IPS DF 4.7 (cell line): Measurements from ENCODE around the gene ADGRD1.
"Not testable (repeated sequence)": the region's sequence is repeated elsewhere in the genome, so short reads cannot be mapped to it uniquely, and the experiment has no call there.

Source experiments
- DNase-seq: peaks from one replicate; pipeline ENCODE4 v3.0.0-alpha.2; 2013; ENCODE audit warnings: low spot score; ENCODE audit errors: extremely low read depth

The ADGRD1 gene

DNA sequence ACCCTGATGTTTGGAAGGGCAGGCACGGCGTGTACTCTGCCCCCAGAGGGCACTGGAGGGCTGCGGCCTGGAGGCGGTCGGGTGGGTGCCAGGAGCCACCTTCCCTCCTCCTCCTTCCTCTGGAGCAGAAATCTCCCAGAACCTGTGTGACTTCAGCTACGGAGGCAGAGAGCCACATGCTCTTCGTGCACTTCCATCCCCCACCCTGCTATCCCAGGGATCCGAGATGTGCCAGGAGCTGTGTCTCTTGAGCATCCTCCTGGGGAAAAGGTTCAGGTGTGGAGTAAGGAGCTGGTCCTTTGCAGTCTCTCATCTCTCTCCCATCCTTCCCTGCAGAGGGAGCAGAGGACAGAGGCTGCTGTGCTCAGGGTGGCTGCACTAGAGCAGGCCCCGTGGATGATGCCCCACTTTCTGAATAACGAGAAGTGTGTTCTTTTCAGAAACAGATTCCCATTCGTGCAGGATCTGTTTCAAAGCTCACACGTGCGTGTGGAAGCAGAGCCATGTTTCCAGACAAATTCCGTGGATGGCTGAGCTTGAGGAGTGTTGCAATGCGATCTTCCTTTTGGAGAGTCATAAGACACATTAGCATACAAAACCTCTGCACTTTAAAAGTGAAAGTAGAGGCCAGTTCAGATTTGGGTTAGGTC lies 162.9 kb downstream of the ADGRD1 start:
- DNase-seq = no peak

DNA sequence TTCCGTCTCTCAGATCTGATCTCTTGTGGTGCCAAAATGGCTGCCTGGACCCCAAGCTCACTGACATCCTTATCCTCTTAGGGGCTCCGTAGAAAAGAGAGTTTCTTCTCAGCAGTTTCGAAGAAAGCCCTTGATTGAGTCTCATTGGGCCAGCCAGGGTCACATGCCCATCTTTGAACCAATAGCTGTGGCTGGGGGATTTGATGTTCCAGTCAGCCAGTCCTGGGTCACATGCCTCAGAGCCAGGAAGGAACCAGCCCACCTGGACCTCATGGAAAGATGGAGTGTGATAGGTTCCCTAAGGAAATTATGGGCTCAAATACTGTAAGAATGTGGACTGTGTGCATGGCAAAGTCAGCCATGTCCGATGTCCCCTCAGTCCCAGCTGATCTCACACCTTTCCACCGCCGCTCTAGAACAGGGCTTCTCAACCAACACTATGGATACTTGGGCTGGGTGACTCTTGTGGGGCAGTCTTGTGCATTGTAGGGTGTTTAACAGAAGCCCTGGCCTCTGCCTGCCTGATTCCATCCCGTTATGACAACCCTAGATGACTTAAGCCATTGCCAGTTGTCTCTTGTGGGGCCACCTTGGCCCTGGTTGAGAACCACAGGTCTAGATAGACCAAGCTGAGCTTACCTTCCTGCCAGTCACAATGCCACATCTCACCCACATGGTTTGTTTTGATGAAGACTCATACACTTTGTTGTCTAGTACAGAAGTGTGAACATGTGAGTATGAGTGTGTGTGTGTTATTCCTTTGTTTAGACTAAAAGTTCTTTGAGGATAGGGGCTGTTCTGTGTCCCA lies 163.9 kb downstream of the ADGRD1 start:
- no peak for DNase-seq

DNA sequence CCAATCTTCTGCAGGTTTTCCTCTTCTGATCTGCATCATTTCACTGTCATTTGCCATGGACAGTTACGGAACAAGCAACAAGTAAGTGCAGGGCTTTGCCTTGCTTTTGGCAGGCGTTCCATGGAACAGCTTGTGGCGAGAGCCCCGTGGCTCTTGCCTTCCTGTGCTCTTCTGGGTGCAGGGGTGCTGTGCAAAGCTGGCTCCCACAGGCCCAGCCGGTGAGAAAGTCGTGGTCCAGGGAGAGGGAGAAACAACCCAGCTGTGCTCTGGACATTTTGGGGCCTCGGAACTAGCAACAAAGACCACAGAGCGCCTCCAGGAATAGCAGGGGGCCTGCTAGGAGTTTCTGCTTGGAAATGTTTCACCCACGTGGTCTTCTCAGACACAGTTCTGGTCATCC lies 164.7 kb downstream of the ADGRD1 start:
- no peak for DNase-seq

DNA sequence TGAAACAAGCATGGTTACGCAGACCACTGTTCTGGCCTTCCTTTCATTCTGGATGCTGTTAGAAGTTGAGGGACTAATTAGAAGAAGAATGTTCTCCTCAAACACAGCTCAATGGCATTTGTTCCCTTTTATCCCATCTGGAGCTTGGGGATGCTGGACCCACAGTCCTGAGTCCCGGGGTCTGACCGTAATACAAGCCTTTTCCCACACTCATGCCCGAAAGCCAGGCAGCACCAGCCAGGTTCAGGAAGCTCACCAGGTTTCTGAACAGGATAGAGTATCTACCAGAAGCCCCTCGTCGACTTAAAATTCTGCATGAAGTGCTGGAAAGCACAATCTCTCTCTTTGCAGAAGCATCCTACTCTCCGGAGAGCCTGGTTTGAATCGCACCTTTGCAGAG lies 165.6 kb downstream of the ADGRD1 start:
- DNase-seq = not testable (repeated sequence)

DNA sequence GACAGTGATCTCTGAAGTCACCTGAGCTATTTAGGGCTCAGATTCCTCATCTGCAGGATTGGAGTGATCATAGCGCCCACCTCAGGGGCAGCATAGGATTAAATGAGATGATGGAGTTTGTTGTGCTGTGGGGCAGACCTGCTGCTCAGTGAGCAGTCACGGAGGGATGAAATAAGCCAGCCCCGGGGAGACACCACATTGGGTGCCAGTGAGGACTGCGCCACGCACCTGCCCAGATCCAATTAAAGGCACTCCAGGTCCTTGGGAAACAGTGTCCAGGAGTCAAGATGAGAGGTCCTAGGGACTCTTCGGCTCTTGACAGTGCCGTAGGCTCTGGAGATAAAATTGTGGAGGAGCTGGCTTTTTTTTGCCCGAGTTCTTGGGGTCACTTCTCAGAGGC lies 166.2 kb downstream of the ADGRD1 start:
- no peak for DNase-seq

DNA sequence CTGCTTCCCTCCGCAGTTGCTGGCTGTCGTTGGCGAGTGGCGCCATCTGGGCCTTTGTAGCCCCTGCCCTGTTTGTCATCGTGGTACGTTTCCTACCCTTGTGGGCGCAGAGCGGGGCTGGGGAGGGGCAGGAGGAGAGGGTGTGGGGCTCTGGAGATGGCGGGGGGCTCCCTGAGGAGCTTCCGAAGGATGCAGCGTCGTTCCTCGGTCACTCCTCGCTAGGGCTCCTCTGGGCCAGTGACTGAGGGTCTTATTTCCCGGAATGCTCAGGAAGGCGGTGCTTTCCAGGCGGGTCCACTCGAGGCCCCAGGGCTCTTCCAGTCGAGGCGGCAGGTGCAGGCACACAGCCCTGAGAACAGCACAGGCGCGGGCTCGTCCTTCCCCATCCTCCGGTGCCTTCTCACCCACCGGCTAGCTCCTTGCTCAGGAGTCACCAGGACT lies 167.1 kb downstream of the ADGRD1 start:
- DNase-seq = no peak

DNA sequence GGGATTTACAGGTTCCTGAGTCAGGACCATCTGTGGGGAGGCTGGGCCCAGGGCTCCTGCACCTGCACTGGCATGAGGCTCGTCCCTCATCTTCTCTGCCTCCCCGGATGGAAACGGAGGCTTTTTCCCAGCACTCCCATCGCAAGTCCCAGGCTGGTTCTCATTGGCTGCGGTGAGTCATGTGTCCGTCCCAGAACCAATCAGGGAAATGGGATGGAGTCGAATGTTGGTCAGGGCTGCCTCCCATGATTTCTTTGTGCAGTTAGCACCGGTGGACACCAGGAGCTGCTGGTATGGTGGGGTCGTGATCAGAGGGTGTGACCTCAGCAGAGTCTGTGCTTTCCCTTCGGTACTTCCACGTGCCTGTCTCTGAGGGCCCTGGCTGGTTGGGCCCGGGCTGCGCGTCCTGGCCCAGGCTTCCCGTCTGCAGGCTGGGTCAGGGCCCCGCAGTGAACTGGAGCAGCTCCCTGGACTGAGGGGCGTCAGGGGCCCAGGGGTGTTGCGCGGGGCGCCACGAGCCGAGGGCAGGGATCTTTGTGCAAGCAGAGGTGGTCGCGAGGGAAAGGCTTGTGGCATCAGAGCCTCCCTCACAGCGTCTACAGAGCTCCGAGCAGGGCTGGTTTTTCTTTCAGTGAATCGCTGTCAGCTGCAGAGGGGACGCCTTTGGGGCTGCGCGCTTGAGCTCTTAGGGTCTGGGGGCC lies 168.1 kb downstream of the ADGRD1 start:
- no peak for DNase-seq

DNA sequence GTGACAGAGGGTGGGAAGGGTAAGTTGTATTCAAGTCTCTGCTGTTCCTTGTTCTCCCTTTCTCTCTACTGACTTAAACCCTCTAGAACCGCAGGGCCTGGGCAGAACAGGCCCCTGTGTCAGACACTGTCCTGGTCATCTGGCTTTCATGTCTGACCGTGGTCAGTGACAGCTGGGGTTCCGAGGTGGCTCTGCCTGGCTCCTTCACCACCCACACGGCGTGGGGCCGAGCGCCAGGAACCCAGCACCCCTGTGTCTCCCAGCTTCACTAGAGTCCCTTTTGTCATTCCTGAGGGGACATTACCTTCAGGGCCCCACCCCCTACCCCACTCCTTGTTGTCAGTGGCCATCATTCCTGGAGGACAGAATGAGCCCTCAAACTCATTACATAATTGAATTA lies 168.9 kb downstream of the ADGRD1 start:
- no peak for DNase-seq

DNA sequence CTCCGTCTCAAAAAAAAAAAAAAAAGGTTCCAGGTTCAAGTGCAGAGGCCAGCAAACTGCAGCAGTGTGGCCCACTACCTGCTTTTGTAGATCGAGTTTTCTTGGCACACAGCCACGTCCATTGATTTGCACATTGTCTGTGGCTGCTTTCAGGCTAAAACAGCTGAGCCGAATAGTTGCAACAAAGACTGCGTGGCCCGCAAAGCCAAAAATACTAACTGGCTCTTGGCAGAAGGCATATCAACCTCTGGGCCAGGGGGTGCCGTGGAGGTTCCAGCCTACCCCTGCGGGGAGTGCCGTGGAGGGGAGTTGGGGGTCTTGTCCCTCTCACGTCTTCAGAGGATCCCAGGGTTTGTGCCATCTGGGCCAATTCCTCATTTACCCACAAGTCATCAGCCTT lies 170.1 kb downstream of the ADGRD1 start:
- no peak for DNase-seq

DNA sequence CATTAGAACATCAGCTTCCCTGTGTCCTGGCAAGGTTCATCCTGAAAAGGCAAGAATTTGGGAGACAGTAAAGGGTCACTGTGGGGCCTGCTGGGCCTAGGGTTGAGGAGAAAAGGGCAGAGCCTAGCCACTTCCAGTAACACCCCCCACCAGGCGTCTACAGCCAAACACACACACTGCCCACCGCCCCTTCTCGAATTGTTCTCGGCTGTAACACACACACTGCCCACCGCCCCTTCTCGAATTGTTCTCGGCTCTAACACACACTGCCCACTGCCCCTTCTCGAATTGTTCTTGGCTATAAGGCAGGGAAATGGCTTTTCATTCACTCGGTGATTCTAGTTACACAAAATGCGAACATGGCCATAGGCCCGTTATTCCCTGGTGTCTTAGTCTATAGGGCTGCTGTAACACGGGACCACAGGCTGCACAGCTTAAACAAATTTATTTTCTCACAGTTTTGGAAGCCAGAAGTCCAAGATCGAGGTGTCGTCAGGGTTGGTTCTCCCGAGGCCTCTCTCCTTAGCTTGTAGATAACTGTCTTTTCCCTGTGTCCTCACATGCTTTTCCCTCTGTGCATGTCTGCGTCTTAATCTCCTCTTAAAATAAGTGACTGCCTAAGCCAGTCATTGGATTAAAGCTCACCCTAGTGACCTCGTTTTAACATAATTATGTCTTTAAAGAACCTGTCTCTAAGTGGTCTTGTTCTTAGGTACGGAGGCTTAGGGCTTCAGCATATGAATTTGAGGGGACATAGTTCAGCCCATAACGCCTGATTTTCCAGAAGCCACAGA lies 171.0 kb downstream of the ADGRD1 start:
- DNase-seq = no peak

DNA sequence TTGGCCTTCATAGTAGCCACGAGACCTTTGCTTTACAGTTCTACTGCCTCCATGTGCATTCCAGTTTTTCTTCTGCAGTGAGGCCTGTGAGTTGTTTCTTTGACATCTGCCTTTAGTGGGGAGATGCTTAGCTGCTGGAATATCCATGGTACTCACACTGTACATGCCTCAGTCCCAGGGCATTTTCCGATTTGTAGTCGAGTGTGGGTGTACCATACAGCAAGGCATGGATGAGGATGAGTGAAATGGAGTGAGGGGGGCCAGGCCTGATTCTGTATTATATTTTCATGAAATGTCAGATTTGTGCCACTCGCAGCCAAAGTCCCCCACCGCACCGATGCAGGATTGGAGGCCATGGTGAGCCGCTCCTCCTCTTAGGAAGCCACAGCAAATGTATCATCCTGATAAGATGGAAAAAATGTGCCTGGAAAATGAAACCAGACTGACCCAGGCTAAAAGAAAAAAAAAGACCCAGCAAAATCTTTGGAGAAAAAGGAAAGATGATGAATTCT lies 173.0 kb downstream of the ADGRD1 start:
- DNase-seq = no peak

DNA sequence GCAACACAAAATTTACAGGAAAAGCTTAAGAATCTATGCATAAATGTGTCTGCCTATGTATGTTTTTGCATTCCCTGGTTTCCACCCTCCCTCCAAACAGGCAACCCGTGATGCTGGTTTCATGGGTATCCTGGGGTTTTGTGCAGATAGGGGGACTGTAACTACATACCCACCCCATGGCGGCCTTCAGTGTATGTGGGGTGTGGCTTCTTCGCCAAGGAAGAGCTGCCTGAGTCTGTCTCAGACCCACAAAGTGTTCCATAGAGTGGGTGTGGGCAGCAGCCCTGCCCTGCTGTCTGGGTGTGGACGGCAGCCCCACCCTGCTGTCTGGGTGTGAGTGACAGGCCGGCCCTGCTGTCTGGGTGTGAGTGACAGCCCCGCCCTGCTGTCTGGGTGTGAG lies 174.8 kb downstream of the ADGRD1 start:
- no peak for DNase-seq

DNA sequence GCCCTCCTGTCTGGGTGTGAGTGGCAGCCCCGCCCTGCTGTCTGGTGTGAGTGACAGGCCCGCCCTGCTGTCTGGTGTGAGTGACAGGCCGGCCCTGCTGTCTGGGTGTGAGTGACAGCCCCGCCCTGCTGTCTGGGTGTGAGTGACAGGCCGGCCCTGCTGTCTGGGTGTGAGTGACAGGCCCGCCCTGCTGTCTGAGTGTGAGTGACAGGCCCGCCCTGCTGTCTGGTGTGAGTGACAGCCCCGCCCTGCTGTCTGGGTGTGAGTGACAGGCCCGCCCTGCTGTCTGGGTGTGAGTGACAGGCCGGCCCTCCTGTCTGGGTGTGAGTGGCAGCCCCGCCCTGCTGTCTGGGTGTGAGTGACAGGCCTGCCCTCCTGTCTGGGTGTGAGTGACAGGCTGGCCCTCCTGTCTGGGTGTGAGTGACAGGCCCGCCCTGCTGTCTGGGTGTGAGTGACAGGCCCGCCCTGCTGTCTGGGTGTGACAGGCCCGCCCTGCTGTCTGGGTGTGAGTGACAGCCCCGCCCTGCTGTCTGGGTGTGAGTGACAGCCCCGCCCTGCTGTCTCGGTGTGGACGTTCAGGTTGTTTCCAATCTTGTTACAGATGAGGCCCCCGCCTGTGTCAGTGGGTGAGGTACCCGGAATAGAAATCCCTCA lies 175.4 kb downstream of the ADGRD1 start:
- not testable (repeated sequence) for DNase-seq

DNA sequence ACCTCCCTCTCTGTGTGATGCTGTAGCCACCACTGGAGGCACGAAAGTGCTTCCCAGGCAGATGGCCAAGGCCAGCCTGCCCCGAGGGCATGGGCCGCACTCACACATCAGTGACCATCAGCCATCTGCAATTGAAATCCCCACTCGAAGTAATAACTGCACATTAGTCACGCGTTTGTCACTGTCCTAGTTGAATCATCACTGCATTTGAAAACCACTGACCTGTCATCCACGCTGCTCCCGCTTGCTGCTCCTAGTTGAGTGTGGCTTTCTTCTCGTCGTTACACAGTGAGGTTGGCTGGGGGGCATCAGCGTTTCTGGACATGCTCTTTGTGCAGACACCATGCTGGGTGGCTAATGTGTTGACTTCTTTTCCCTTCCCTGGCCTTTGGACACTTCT lies 176.1 kb downstream of the ADGRD1 start:
- no peak for DNase-seq

DNA sequence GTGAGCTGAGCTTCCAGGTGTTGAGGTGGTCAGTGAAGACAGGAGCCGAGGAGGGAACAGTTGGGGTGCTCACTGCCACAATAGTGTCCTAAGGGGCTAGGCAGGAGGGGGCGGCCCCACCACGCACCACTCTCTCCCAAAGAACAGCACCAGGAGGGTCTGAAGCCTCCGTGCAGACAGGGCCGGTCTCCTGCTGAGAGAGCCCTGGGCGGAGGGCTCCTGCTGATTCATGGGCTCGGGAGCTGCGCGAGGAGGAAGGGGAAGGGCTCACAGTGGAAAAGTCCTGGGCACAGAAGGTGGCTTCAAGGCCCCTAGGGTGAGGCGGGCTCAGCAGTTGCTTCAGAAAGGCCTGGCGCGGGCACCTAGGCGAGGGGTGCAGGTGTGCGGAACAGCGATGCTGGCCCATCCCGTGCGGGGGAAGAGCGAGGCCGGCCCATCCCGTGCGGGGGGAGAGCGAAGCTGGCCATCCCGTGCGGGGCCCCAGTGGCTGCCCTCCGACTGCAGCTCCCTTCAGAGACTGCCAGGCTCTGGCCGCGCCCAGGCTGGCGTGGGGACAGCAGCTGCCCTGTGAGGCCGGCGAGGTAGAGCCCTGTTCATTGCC lies 176.7 kb downstream of the ADGRD1 start:
- no peak for DNase-seq

DNA sequence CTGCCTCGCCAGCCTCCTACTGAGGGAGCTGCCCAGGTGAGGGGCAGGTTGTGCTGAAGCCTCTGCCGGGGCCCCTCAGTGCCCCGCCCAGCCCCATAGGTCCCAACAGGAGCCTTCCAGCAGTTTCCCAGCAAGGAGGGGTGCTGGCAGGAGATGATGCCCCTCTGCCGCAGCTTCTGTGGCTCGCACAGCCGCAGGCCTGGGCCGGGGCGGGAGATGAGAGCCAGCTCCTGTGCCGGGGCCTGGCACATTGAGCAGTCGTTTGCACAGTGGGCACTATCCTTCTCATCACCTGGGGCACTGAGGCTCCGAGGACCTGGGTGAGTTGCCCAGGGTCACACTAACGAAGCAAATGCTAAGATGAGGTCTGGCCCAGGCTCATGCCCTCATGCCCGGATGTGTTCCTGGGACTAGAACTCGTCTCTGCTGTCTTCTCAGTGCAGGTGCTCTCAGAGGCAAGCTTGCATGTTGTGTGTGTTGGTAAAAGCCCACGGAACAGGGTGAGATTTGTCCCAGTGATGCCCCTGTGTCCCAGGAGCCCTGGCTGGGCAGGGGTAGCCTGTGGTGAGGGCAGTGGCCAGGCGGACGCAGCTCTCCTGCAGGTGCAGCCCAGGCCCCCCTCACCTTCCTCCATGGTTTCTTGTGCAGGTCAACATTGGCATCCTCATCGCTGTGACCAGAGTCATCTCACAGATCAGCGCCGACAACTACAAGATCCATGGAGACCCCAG lies 177.5 kb downstream of the ADGRD1 start:
- DNase-seq = no peak

DNA sequence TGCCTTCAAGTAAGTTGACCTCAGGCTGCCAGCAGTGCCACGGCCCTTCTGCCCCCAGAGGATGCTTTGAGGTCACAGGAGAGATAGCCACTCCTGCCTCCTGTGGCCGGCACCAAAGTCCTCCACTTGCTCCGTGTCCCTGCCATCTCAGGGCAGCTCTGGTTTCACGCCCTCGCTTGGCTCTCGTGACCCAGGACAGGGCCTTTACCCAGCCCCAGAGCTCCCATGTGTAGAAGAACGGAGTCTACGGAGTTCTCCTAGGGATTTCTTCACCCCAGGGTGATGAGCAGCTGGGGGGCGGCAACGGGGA lies 178.1 kb downstream of the ADGRD1 start:
- no peak for DNase-seq

DNA sequence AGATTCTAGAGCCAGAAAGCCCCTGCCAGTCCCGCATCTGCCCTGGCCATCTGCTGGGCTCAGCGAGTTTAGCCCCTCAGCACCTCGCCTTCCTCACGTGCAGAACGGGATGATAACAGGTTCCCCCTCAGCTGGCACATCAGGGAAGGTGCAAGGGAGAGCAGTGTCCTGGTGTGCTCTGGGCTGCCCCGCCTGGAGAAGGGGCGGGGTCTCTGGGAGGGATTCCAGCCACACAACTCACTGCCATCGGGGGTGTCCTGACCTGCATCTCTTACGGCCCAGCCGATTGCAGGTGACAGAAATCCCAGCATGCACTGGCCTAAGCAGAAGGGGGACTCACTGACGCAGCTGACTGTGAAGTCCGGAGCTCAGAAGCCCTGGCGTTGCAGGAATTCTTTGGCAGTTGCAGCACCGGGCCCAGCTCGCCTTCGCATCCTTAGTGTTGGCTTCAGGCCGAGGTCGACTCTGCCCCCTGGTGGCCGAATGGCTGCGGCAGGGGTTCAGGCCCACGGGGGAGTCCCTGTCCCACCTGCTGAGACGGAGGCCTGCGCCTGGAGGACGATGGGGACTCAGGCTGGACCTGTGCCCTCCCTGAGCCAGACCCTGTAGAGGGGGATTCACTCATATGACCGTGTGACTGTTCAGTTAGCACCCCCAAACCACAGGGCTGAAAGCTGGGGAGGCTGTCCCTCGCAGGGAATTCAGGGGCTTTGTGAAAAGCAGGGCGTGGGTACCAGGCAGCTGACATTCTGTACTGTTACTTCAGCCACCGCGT lies 178.6 kb downstream of the ADGRD1 start:
- peak; percentile 53 for DNase-seq
